ENCODE results near the gene TXNDC2.

GRCh38 chr18:9861933-9862332 lies 23.8 kb upstream of the TXNDC2 start:
- TF ChIP-seq CTCF (IDR thresholded peaks at IDR 0.05; ENCODE audit: insufficient read depth, low read depth, low read length) (no peak), EZH2 (IDR thresholded peaks at IDR 0.05; ENCODE audit: insufficient read depth, low read length) (no peak)

Data from astrocyte (in vitro differentiated cells and primary cell).